HL-60/S4 (cell line): ENCODE results near the gene AMBN.

Experiments
- in situ Hi-C: fragments of 300-500 bp; cut with MboI; formaldehyde crosslinking; loops from 2 replicates; pipeline ENCODE4 v1.14.3; 2022; ENCODE audit warnings: low sequenced_read_pairs

Gene AMBN, protein sequence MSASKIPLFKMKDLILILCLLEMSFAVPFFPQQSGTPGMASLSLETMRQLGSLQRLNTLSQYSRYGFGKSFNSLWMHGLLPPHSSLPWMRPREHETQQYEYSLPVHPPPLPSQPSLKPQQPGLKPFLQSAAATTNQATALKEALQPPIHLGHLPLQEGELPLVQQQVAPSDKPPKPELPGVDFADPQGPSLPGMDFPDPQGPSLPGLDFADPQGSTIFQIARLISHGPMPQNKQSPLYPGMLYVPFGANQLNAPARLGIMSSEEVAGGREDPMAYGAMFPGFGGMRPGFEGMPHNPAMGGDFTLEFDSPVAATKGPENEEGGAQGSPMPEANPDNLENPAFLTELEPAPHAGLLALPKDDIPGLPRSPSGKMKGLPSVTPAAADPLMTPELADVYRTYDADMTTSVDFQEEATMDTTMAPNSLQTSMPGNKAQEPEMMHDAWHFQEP

DNA sequence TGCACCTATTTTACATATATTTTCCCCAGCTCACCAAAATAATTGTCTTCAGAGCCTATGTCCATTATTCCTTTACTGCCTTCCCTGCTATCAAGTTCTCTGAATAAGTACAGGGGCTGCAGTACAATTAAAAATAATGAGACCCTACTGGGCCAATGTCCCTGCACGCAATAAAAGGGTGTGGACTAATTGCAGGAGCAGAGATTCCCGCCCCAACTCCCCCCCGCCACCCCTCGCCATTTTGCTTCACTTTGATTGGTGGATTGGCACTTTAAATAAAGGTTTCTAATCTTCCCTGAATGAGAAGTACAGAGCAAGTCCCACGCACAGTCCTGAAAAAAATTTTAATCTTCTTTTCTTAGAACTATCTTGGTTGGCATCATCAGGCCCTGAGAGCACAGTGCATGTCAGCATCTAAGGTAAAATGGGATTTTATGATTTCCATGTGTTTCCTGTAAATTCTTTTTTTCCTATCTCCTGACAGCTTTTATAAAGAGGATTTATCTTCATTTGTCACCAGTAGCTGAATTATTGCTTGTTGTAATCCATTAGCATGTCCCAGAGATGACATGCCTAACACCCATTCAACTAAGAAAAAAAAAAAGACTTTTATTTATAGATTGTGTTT is at the start of gene AMBN:
AMBN (plus strand) TSS at position 302 of the 628 bp plus-strand sequence; CDS start at position 405, 103 bp downstream.
- in situ Hi-C loops = no loop called here

DNA sequence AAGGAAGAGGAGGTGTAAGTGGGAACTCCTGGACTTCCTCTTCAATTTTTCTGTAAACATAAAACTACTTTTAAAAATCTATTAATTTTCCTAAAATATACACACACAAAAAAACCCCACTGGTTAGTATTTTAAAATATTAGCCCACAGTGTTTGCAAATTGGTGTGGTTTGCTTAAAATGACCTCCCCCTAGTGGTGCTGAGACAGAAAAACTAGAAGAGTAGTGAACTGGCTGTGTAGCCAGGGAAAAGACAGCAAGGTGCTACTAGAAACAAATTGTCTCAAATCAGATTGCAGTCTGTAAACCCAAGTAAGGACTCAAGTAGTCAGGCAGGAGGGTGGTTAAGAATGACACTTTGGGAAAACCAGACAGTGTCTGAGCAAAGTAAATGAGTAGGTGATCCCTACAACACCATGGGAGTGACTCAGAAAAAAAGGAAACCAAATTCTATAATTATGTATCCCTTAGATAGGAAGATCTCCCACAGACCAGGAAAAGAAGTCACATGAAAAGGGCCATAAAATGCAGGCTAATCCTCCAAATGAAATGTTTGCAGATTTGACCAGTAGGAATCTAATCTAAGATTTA is 47.7 kb upstream of the AMBN start:
- in situ Hi-C loops = no loop called here

DNA sequence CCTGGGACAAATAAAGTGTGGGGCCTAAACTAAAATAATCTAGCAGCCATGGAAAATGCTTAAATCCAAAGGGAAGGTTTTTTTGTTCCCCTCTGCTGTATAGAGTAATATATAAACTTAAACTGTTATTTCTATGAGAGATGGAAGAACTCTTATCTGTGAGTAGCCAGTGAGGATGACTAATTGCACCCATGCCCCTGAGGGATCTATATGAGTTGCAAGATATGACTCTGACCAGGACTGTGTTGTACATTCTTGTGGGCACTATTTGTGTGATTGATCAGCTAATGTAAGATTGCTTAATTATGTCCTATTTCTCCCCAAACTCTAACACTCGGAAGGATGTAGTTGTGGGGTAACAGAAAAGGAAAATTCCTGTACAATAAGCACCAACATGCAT is 35.2 kb upstream of the AMBN start:
- in situ Hi-C loops = no loop called here

DNA sequence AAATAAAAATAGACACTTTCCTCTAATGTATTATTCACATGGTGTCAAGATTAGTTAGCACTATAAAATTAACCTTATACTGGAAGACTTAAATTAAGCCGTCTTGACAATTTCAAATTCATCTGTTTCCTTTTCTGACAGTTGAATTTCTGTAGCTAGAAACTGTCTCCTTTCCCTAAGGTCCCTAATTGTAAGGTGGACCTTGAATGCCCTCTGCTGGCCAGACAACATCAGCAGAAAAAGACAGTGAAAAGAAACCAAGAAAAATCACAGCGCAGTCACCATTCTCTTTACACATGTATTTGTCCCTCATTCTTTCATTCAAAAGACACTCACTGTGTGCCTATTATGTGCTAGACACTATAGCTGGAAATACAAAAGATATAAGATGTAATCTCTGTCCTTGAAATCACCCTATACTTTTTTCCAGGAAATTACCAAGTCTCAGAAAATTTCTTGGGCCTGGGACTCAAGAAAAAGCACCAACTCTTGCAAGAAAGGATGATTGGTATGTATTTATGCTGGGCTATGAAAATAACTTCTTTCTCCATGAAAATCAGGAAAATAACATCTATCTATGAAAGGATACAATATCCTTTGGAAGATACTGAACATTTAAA is 32.7 kb upstream of the AMBN start:
- in situ Hi-C loops = no loop called here

DNA sequence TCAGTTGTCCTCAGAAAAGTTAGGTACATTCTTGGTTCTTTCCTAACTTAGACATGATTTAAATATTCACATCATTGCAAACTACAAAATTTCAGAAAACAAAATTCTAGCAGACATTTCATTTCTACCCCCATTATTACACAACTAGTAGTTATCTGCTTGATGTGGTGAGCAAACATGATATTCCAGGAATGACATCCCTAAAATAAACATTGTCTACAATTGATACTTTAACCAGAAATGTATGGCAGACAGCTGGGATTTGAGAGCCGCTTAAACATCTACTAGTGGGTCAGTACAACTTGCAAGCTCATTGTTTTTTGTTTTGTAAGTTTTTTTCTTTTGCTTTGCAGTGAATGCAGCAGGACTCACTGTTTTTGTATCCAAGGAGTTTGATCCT is 32.1 kb upstream of the AMBN start:
- in situ Hi-C loops = no loop called here

DNA sequence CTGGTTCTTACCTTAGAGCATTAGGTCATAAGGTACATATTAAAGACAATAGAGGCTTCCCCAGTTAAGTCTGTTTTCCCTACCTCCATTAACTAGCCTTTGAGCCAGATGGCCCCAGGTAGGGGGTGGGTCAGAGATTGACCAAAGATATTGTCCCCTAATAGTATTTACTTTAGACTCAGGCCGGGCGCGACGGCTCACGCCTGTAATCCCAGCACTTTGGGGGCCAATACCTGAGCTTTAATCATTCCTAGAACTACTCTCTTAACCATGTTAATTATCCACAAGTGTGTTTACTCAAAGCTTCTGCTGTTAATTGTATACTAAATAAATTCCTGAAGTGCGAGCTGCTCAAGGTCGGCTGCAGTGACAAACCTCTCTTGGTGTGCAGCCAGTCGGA is 28.0 kb upstream of the AMBN start:
- in situ Hi-C loops = no loop called here

DNA sequence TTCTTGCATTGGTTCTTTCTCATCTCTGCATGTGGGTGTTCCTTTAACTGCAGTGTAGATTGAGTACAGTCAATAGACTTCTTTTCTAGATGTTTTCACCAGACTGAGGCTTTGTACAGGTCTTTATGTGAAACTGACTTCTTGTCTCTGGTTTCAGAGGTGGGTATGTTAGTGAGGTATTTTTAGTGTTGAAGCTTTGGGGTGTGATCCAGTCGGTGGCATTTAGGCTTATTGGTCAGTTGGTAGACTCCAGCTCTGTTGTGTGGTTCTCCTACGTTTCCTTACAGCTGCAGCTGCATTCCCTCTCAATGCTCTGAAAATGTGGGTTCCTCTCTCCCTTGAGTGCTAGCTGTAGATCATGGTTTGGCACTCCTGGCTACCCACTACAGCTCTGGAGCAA is 21.3 kb upstream of the AMBN start:
- in situ Hi-C loops = no loop called here

DNA sequence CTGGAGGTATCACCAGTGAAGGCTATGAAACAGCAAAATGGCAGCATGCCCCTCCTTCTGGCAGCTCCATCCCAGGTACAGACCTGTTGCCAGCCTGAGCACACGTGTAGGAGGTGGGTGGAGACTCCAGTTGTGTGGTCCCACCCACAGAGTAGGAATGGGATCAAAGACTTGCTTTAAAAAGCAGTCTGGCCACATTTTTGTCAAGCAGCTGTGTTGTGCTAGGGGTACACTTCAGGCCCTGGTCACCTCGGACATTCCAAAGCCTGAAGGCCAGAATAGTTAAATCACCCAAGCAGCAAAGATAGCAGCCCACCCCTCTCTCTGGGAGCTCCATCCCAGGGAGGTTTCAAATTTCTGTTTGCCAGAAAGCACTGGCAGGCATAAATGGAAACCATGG is 20.3 kb upstream of the AMBN start:
- in situ Hi-C loops = no loop called here

DNA sequence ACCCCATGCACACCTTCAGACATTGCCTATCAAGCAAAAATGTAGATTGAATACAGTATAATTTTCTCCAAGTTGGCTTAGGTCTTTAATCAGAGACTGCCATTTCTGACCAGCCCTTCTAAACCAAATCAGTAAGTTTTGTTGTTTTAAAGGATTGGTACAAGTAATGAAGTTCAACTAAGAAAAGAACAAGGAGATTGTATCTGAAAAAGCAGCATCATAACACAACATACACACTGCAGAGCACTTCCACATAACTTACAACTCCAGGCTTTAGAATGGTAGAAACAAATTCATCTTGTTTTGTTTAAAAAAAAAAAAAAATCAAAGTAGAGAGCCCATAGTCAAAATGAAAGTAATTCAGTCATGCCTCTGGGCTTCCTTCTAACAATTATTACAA is 16.1 kb upstream of the AMBN start:
- in situ Hi-C loops = no loop called here

DNA sequence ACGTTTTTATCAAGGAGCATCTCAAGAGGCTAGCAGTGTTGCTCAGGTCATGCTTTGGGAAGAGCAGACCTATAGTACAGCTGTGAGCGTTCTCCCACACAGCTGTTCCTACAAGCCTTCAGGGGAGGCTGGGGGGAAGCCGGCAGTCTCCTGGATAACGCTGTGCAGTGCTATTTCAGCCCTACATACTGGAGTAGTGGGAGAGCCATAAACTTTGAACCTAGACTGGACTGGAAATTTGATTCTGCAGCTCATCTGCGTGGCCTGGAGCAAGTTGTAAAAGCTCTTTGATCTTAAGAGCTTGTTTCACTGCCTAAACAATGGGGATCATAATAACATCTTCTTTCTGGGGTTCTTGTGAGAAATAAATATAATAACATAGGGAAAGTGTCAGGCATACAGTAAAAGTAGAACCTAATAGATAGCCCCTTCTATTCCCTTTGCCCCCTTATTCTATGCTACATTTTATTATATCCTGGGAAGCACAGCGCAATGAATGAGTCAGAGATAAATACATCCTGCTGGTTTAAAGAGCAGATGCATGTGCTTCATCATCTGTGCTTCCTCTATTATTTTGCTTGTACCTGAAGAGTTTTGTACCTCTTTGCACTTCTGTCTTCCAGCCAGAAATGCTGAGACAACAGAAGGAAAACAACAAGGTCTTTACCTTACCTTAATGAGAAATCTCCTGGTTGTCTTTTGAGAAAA is 14.7 kb upstream of the AMBN start:
- in situ Hi-C loops = no loop called here

DNA sequence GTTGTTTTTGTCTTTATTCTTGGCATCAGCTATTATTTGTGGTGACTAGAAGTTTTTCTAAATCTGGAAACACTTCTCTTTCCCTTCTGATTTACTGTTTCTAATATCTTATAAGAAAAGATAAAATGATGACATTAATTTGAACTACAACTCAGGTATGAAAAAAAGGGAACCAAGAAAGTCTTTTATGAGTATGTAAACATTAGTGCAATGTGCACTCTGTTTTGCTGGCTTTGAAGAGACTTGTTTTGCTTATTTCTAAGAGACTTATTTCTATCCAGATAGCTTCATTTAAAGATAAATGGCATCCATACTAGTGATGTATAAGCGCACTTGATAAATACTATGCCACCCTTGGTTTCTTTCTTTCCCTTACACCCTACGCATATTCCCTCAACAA is 10.1 kb upstream of the AMBN start:
- in situ Hi-C loops = no loop called here

DNA sequence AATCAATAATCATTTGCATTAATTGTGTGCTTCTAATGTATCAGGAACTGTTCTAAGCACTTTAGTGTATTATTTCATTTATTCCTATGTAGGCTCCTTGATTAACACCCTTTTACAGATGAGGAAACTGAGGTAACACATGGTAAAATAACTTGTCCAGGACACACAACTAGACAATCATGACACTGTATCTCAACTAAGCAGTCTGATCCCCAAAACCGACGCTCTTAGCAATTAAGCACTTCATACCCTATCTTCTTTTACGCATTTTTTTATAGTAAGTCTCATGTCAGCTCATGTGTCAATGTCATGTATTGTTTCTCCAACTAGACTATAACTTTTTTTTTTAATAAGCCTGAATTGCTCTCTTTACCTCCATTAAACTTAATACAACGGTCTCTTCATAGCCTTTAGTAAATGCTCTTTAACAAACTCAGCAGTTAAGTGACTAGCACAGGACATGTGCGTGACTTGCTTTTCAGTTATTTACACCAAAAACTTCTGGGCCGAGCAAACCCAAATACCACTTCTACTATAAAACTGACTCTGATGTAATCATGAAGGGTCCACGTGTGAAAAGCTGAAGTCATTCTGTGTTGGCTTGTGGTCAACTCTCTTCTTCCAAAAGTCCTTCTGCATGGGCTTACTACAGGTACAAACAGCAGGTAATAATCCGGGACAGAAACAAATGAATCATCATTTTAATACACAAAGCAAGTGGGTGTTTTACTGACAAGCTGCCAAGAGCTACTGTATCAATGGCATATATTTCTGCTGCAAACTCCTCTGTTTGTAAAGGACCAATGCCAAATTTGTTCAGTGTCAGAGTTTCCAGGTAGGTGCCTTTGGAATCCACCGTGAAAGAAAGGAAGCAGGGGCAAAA is 7.9 kb upstream of the AMBN start:
- in situ Hi-C loops = no loop called here

DNA sequence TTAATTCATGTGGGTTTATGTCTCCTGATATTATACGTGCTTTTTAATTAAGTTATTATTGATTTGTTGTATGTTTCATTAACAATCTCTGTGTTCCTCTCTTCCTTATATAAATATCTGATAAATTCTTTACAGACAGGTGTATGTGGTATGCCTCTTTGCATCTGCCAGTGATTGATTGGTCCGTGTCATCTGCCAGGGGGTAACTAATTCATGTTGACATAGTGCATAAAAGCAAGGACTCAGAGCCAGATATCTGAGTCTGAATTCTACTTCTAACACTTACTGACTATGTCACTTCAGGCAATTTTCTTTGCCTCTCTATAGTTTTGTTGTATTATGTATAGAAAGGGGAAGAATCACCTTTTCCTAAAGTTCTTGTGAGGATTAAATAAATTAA is 5.2 kb upstream of the AMBN start:
- in situ Hi-C loops = no loop called here

DNA sequence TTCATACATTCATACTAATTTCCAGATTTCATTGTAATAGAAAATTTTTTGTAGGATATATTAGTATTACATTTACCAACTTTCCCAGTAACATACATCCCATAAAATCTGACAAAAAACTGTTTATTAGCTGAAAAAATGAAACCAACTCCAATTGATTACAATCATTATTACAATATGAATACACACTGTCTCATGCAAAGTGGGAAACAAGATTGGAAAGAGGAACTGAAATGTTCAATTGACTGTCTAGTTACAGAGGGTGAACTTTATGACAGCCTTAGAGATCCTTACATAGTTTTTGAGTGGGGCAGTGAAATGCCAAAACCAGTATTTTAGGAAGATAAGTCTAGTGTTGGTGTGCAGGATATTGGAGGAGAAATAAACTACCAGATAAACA is 2.3 kb upstream of the AMBN start:
- in situ Hi-C loops = no loop called here

DNA sequence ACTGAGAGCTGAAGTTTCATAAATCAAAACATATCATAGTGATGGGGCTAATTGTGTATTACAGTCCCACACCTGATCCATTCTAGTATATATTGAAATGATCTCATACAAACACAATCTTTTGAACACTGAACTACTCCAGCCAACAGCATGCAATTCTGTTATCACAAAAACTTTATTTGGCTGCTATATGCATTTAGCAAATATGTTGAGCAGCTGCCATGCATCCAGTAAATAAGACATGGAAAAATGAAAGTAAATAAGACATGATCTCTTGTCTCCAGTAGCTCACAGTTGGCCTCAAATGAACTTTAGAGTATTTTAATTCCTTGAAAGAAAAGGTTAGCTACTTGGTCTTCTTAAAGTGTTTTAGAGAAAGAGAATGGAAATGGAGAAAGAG is 2.1 kb downstream of the AMBN start:
- in situ Hi-C loops = no loop called here

DNA sequence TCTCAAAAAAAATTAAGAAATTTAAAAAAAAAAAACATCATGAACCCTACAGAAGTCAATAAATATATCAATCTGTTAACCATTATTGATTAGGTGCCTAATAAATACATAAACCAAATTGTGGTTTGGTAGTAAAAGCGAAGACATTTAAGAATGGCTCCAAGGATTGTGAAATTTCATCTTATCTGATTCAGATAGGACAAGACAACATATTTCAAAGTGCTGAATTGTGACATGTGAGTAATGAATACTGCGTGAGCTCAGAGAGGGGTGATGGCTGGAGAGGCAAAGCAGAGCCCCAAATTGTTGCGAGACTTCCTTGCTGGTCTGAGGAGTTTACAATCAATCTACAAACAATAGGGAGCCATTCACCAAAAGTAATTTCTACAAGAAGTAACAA is 8.2 kb downstream of the AMBN start:
- in situ Hi-C loops = no loop called here

DNA sequence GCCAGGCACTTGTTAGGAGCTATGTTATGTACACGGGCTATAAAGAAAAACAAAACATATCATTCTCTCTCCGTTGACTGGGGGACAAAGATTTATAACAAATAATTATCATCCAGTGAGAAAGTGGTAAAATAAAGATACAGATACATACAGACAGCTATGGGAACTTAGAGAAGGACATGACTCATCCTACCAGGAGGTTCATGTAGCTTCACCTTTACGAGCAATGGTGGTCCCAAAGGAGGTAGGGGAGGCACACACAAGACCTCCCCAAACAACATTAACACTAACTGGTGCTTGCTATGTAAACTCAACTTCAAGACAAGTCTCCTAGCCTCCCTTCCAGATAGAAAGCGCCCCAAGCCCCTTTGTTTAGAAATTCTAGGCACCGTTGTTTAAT is 8.9 kb downstream of the AMBN start:
- in situ Hi-C loops = no loop called here

DNA sequence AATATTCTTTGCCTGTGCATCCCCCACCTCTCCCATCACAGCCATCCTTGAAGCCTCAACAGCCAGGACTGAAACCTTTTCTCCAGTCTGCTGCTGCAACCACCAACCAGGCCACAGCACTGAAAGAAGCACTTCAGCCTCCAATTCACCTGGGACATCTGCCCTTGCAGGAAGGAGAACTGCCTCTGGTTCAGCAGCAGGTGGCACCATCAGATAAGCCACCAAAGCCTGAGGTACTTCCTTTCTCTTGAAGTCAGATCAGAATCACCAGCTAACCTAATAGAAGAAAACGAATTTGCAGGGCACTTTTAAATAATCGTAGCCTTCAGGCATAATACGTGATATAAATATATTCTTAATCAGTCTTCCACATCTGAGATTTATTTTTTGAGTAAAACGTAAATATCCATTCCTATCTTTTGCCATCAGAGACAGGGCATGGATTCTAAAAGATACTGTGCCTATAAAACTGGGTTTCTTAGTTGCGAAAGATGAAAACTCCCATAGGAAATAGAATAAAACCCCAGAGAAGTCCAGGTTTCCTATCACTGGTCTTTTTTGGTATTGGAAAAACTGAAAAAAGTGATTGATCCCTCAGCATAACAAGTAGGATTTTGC is 9.5 kb downstream of the AMBN start:
- in situ Hi-C loops = no loop called here

DNA sequence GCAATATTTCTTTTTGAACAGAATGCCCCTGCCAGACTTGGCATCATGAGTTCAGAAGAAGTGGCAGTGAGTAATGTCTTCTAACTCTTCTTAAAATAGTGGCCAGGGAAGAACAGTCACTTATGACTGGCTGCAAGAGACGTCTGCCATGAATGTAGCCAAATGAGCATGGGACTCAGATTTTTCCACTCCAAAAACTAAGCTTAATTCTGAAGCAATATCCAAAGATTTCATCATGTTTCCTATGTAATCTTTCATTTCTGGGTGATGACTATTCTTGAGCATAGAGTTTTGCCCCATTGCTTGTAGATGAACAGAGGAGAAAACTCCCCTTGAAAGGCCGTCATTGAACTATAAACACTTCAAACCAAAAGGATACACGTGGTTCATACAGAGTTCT is 11.8 kb downstream of the AMBN start:
- in situ Hi-C loops = no loop called here

DNA sequence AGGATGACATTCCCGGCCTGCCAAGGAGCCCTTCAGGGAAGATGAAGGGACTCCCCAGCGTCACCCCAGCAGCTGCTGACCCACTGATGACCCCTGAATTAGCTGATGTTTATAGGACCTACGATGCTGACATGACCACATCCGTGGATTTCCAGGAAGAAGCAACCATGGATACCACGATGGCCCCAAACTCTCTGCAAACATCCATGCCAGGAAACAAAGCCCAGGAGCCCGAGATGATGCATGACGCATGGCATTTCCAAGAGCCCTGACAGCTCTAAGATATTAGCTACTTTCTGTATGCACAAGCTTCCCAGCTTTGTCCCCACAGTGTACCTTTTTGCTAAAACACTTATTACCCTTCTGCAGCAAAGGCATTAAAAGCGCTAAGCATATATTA is 14.4 kb downstream of the AMBN start:
- in situ Hi-C loops = no loop called here
